Suprapubic skin (tissue), 3 donors: Measurements from ENCODE around the gene PTPRF.

Source experiments
- CTCF ChIP-seq, 2 donors: fragments of 200-600 bp in 1 of 2; fragments of 450-650 bp in 1 of 2; sonication (generic) in 1 of 2; IDR thresholded peaks; one replicate each; pipeline ENCODE4 v1.5.1; 2016 to 2019; ENCODE audit warnings: antibody characterized with exemption in 2 of 2, mild to moderate bottlenecking in 1 of 2, moderate library complexity in 1 of 2
- POLR2AphosphoS5 ChIP-seq, 3 donors: sonication (generic); formaldehyde crosslinking; IDR thresholded peaks; one replicate each; pipeline ENCODE4 v1.6.1; 2017; ENCODE audit warnings: antibody characterized with exemption in 3 of 3

DNA sequence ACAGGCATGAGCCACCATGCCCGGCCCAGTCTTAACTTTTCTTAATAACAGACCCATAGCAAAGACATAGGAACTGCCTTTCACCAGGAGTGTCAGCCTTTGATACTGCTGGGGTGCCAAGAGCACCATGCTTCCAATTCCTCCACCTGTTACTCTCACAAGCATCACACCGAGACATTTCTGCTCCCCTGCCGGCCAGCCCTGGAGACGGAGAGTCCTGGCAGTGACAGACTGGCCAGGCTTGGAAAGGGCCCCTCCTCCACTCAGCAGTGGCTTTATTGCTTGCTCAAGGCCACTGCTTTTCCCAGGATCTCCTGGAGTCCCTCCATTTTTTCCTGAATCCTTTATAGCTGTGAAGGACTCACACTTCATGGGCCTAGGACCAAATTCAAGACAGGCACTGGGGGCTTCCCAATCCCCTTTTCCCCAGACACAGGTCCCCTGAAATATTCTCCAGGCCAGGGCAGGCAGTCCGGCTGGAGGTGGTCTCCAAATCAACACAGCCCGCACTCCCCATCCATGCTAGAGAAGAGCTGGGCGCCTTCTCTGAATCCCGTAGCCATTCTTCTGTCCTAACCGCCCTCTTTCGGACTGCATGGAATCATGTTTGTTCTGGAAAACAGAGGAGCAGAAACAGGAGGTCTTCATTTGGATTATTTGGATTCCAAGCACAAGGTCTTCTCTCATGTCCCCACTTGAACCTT is 25.5 kb upstream of the PTPRF start:
- no peak for TF ChIP-seq CTCF (IDR thresholded peaks at IDR 0.05)
- TF ChIP-seq POLR2AphosphoS5 (IDR thresholded peaks at IDR 0.05) = no peak
